ENCODE data around the gene SLC38A6. TPM values are rescaled to one million over a fixed set of nuclear protein-coding genes. Genes with fewer than 3 reads are reported as not detected.

SLC38A6 gene
- total RNA-seq, 1 experiment from 2014 or later, result 6.0 TPM

DNA sequence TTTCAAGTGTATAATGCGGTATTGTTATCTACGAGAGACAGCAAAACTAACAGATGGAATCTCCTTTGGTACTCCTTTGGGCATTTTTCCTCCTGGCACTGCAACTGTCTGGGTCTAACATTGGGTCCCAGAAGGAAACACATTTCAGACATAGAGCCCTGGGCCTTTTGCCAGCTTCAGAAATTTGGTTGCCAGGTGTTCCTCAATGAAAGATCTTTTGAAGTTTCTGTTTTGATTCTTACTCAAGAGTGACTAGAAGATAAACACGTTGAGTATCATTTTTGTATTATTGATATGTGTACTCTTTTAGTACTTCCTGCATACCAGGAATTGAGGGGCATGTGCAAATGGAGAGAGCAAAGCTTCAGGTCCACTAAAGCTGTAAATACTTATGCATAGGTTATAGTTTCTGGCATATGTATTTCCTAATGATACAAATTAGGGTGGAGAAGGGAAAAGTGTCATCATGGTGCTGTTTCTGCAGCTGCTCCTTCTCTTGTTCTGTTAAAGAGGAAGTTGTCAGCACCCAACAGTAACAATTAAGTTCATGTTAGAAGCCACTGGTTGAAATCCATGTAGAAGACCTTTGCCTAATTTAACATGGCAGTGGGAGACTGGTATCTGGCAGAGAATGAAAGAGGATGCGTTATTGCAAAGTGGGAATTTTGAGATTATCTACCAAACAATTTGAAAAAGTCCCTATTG is 53.5 kb downstream of the SLC38A6 start:
- H3K9me3 ChIP-seq (ENCODE audit: control insufficient read depth, low read depth, low read length), result no peaks in the 10 kb centered on the region
- no peak overlapping the region for H3K4ac ChIP-seq (ENCODE audit: low read depth, low read length)
- H3T11ph ChIP-seq (ENCODE audit: low read length), result no peak overlapping the region
- no peak overlapping the region for H2BK12ac ChIP-seq (ENCODE audit: insufficient read length, low read depth, low read length)
- no peaks in the 10 kb centered on the region for H3K79me1 ChIP-seq (ENCODE audit: insufficient read depth, low read depth, low read length, poor library complexity, severe bottlenecking)
- H2BK120ac ChIP-seq (ENCODE audit: low read depth, low read length, poor library complexity, severe bottlenecking), result no peak overlapping the region
- H3K23ac ChIP-seq (ENCODE audit: insufficient read length, low read depth, low read length), result no peak overlapping the region
- H4K20me1 ChIP-seq (ENCODE audit: control insufficient read depth, insufficient read depth, insufficient read length), result no peaks in the 10 kb centered on the region
- no peak overlapping the region for H4K8ac ChIP-seq (replicated peaks; ENCODE audit: insufficient read length, low read depth, low read length)
- TF ChIP-seq, protein P1, sequence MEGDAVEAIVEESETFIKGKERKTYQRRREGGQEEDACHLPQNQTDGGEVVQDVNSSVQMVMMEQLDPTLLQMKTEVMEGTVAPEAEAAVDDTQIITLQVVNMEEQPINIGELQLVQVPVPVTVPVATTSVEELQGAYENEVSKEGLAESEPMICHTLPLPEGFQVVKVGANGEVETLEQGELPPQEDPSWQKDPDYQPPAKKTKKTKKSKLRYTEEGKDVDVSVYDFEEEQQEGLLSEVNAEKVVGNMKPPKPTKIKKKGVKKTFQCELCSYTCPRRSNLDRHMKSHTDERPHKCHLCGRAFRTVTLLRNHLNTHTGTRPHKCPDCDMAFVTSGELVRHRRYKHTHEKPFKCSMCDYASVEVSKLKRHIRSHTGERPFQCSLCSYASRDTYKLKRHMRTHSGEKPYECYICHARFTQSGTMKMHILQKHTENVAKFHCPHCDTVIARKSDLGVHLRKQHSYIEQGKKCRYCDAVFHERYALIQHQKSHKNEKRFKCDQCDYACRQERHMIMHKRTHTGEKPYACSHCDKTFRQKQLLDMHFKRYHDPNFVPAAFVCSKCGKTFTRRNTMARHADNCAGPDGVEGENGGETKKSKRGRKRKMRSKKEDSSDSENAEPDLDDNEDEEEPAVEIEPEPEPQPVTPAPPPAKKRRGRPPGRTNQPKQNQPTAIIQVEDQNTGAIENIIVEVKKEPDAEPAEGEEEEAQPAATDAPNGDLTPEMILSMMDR (conservative IDR thresholded peaks at IDR 0.05), result no peak
- no peak overlapping the region for H4K5ac ChIP-seq (ENCODE audit: insufficient read length, low read depth, low read length)
- H3K9ac ChIP-seq (ENCODE audit: extremely low read depth, insufficient read length, low read length), result no peak overlapping the region
- no peak overlapping the region for H3K18ac ChIP-seq (ENCODE audit: insufficient read length, low read depth, low read length)
- H3K56ac ChIP-seq (ENCODE audit: insufficient read length, low read depth, low read length), result no peak overlapping the region
- Mint-ChIP-seq H3K9me3 (no peaks in the 10 kb centered on the region), H3K4me1 (no peaks in the 10 kb centered on the region), H3K4me3 (no peak overlapping the region), H3K36me3 (ENCODE audit: insufficient read depth in 1 of 3, low read depth in 3 of 3) (no peaks in the 10 kb centered on the region), H3K27ac (no peak overlapping the region), H3K27me3 (ENCODE audit: low read depth) (no peaks in the 10 kb centered on the region)
- no CpG with 5 or more reads among the region's 4 CpGs for WGBS (ENCODE audit: extremely low coverage, insufficient read length, low lambda C conversion rate)
- no peak overlapping the region for H3K27ac ChIP-seq (ENCODE audit: insufficient read length, low read depth, low read length)
- H2BK15ac ChIP-seq (ENCODE audit: low read depth, low read length), result no peak overlapping the region
- DNase-seq, result no peak
- H4K91ac ChIP-seq (ENCODE audit: insufficient read length, low read depth, low read length), result no peak overlapping the region
- H2AK5ac ChIP-seq (ENCODE audit: insufficient read length, low read length), result no peak overlapping the region
- H2AFZ ChIP-seq (ENCODE audit: low read length), result no peak overlapping the region
- H2BK20ac ChIP-seq (ENCODE audit: low read depth, low read length, poor library complexity, severe bottlenecking), result no peak overlapping the region
- no peaks in the 10 kb centered on the region for H3K27me3 ChIP-seq (ENCODE audit: insufficient read depth, low read length)
- H3K4me2 ChIP-seq (ENCODE audit: insufficient read depth, insufficient read length, low read length), result no peak overlapping the region
- H3K79me2 ChIP-seq (ENCODE audit: insufficient read depth, low read length), result no peaks in the 10 kb centered on the region
- no peak overlapping the region for H3K14ac ChIP-seq (ENCODE audit: insufficient read depth, low read length)
- H3K4me1 ChIP-seq (ENCODE audit: insufficient read depth, low read length), result no peaks in the 10 kb centered on the region
- H2BK5ac ChIP-seq (ENCODE audit: insufficient read length, low read length), result no peak overlapping the region
- no peaks in the 10 kb centered on the region for H3K23me2 ChIP-seq (ENCODE audit: insufficient read length, low read depth, low read length, poor library complexity, severe bottlenecking)
